NCI-H526 treated with DMSO at 0.1 percent for 48 hours (cell line): ENCODE data around the gene NEIL1.

Experiments used
- DNase-seq: peaks from one replicate; lab custom pipeline; 2025; lab: John Stamatoyannopoulos, UW

NEIL1 gene

DNA sequence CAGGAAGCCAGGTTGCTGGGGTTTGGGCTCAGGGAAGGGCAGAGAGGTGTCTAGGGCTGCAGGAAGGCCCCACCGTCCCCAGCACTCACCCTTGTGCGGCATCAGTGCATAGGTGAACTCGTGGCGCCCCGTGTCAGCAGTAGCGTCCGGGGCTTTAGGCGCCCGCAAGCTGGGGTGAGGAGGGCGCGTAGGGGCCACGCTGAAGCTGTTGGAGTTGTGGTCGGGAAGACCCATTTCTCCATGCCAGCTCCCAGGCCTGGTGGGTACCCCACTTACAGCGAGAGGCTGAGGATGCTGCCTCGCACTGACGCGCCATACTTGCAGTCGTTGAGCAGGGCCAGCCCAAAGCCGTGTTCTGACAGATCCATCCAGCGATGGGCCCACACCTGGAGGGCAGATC is 9.7 kb downstream of the NEIL1 start:
- DNase-seq: no peak

DNA sequence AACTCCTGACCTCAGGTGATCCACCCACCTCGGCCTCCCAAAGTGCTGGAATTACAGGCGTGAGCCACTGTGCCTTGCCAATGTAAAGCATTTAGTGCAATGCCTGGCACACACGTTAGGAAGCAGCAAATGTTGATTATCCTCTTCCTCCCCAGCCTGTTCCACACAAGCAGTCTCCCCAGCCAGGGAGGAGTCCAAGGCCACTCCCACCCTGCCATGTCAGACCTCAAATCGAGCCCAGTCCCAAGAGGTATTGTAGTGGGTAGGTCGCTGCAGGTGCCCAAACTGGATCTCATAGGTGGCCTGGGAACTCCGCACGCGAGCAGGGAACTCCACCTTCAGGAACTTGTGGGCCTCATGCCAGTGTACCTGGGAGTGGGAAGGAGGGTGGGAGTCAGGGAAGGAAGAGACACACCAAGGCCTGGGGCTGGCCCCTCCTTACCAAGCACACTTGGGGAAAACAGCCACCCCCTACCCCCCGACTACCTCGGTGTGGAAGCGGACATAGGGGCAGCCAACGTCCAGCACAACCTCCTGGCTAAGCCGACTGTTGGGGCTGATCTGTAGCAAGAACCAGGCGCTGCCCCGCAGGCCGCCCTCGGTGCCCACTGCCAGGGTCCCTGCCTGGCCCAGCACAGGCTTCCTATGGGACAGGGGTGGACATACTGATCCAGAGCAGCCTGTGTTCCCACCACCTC is 11.3 kb downstream of the NEIL1 start:
- DNase-seq: no peak

DNA sequence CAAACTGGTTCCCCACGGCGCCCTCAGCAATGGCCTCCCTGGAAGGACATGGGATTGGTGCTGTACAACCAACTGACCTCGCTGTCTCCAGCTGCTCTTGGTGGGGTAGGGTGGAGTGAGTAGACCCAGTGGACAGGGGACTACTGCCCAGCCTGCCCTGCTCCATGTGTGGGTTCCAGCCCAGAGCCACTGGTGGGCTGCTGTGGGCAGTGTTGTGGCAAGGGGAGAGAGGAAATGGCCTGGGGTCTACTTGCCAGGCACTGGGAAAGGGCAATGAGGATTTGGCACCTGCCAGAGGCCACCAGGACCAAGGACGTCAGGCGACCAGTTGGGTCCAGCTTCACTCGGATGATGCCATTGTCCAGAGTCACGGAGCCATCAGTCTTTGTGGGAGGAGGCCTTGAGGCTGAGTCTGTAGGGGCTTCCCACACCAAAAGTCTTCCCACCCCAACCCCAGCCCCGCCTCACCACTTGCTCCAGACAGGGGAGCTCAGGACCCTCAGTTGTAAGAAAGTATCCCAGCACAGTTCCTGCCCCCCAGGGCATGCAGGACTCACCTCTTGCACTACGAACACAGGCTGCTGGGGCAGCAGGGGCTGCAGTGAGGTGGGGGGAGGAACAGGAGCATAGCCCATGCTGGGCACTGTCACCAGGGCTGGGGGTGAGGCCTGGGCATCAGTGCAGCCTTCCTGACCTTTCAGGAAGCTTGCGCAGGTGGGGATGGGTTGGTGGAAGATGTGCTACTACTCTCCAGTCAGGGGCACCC is 12.1 kb downstream of the NEIL1 start:
- no peak for DNase-seq

DNA sequence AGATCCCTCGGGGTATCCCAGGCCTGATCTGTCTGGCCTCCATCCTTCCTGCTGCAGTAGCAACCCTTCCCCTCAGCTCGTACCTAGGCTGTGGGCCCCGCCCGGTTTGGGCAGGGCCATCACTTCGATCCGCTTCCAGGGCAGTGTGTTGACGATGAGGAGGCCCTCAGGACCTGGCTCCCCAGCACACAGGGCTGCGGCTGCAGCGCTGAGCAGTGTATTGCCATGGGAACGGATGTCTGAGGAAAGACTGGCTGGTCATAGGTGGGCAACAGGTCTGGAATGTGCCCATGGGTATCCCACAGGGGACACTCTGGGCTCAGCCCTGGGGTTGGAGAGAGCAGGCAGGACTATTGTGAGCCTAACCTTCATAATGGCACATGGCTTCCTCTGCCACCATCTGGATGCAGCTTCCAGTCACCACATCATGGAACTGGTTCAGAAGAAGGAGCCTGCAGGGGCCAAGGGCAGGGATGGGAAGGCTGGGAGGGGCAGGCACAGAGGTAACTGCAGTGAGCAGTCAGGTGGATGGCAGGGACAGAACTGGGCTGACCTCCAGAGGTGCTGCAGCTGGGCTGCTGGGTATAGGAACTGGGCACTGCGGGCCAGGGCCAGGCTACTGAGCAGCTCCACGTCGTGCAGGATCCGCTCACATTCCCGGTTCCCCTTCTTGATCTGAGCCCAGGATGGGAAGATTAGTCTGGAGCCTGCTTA is 12.9 kb downstream of the NEIL1 start:
- DNase-seq: no peak

DNA sequence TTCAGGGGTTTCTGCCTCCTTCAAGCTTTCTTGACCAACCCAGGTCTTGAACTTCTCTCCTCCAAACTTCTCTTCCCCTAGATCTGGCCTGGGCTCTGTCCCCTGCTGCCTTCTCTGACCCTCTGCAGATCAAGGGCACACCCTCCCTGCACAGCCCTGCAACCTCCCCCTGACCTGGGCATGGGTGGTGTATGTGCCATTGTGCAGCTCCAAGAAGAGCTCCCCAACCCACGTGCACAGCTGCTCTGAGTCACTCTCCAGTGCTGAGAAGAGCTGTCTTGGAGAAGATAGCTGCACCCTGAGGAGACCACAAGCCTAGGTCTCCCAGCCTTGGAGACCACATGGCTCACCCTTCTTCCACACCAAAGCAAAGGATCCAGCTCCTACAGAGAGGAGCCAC is 13.6 kb downstream of the NEIL1 start:
- DNase-seq: no peak

DNA sequence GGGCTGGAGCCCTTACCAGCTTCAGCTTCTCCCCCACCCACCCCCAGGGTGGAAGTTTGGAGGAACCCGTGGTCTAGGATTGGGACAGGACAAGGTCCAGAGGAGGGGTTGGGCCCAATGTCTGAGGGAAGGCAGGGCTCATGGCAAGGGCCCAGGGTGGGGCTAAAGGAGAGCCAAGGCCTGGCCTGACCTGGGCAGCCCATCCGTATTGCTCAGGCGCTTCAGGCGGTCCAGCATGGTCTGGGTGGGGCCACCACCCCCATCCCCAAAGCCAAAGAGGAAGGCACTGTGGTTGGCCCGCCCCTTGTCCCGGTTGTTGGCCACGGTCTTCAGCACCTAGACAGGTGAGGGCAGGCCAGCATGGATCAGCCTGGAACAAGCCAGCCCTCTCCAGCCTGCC is 14.0 kb downstream of the NEIL1 start:
- no peak for DNase-seq

DNA sequence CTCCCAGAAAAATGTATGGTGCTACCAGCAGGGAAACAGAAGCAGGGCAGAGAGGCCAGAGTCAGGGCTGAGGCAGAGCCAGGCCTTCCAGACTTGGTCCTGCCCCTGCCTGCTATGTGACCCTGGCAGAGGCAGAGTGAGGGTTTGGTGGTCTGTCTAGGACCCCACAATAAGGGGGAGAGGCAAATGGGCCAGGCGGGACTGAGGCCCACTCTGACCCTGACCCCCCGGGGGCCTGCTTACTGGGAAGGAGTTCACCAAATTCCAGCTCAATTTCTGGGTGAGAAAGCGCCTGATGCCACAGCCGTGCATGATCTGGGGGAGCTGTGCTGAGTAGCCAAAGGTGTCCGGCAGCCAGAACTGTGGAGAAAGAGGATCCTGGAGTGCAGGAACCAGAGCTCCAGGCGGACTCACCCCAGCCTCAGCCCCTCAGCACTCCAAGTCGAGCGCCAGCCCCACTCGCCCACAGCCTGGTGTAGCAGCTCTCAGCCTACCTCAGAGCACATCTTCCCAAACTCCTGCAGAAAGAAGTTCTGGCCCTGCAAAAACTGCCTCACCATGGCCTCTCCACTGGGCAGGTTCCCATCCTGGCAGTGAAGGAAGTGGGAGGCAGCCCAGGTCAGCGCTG is 14.6 kb downstream of the NEIL1 start:
- DNase-seq: no peak

DNA sequence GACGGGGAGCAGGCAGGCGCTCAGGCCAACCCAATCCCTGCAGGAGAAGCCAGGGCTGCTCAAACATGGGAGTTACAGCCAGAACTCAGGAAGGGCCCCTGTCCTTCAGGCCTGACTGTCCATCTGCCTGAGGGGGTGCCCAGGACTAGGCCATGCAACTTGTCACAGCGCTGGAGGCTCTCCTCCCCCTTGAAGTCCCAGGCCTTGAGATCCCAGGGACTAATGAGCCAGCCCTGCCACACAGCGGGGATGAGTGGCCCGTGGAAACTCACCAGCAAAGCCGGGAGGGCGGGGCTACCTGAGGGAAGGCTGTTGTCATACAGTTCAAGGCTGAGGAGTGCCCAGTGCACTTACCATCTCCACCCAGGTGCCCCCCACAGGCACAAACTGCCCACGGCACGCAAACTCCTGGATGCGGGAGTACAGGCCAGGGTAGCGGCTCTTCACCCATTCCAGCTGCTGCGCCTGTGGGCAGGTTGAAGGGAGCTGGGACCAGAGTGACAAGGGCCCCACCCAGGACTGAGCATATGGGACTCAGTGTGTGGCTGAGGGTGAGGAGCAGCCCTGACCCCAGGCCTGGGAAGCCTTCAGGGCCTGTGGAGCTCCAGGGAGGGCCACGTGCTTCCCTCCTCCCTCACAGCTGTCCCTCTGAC is 15.3 kb downstream of the NEIL1 start:
- no peak for DNase-seq

DNA sequence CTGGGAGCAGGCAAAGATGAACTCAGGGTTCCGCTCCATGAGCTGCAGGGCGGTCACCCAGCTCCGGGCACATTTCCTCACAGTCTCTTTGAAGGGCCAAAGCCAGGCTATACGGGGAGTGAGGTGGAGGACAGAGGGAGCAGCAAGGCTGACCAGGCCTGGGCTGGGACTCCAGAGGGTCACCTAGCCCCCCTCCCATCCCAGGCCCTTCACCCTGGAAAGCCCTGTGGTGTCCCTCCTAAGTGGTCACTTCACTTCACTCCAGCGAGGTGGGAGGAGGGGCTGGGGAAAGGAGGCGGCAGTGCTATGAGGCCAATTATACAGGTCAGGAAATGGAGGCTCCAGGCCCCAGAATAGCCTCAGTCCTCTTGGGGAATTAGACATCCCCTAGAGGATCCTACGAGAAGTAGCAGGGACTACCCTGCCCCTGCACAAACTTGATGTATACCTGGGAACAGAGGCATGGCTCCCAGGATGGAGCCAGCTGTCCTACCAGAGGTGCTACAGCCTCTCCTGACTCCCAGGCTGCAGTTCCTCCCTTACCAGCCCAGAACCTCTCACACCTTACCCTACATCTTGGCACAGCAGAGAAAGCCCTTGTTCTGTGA is 15.9 kb downstream of the NEIL1 start:
- no peak for DNase-seq

DNA sequence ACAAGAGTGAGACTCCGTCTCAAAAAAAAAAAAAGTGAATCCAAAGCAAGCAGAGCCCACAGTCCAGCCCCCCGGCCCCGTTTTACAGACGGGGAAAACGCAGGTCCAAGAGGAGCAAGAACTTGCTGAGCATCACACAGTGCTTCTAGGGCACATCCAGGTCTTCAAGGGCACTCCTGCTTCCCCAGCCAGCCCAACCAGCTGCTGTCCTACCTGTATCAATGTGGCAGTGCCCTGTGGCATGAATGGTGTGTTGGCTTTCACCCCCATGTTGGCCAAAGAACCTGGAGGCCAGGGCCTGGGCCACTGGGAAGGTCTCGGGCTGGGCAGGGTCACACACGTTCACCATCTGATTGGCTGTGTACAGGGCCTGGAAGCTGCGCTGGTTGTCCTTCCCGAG is 16.9 kb downstream of the NEIL1 start:
- DNase-seq: no peak

DNA sequence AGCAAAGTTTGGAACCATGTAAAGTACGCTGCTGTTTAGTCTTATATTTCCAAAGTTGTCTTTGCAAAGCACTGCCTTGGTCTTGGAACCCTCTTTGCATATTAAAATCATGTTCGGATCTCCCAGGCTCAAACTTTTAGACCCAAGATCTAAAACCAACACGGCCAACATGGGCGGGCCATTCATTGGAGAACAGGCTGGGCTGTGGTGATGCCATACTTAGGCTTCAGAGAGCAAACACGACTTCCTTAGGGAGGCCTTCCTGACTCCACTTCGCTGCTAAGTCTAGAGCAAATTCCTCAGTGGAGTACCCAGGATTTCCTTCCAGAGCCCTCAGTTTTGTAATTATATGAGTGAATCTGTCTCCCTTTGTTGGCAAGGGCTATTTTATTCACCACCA is 18.0 kb downstream of the NEIL1 start:
- no peak for DNase-seq

DNA sequence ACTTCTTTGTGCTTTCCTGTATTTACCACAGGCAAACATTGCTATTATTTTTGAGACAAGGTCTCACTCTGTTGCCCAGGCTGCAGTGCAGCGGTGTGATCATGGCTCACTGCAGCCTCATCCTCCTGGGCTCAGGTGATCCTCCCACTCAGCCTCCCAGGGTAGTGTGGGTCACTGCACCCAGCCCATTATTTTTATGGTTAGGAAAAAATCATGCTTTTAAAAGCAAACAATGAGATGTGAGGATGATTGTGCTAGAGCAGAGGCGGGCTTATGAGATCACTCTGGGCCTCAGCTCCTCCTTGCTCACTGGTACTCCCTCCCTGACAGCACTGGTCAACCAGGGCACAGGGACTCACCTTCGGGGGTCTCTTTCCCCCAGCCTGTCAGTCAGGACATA is 19.3 kb downstream of the NEIL1 start:
- no peak for DNase-seq

DNA sequence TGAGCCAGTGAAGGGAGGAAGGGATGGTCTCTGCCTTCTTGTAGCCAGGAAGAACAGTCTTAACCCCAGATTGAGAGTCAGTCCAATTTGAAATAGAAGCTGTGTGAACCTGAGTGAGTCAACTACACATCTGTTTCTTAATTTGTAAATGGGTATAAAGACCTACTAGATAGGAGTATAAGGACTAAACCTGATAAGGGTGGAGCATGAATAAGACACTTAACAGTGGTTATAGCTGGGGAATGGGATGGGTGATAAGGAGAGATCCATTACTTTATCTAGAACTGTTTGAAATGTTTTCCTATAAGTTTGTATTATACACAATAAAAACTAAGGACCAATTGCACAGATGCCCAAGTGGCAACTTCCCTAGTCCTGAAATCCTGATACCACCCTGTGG is 20.2 kb downstream of the NEIL1 start:
- DNase-seq: no peak

DNA sequence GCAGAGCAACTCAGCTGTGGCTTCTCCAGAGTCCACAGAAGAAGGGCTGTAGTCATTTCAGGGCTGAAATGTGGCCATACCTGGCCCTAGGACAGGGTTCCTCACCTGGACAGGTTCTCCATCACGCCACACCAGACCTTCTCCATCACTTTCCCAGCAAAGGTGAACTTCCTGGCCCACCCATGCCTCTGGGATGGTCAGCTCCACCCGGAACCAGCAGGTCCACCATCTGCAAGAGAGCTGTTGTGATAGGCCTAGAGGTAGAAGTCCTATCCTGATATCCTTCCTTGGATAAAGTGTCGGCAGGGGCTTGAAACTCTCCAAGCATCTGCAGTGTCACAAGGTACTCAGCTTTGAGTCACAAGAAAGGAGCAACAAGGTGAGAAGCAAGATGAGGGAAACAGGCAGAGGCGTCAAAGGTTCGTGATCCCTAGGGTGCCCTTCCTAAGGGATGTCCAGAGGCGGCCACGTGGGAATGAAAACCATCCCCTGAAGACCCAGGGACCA is 20.6 kb downstream of the NEIL1 start:
- DNase-seq: no peak

DNA sequence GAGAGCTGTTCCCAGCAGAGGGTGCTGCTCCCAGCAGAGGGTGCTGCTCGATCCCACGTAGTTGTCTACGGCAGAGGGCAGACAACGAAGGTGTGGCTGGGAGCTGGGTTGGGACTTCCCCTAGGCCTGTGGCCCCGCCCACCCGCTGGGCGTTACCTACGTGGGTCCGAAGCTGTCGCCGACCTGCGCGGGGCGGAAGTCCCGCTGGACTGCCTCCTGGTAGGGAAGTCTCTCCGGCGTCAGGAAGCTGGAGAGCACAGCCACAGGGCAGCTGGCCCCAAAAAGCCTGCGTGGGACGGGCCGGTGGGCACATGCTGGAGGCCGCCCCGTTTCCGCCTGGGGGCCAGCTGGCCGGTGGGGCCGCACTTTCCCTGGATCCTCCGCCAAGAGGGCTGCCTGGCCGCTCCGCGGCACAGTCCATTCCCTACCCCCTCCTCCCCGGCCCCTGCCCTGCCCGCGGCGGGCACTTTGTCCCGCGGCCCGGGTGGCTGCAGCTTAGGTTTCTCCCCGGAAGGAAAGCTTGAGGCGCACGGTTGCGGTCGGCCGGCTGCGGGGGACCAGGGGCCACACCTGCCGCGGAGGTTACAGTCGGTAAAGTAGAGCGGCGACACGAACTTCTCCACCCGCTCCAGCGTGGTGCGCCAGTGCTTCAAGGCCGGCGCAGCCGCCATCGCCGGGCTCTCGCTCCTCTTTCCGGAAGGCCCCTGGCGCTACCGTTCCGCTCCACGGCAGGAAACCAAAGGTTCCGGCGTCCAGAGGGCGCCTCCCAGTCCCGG is 21.3 kb downstream of the NEIL1 start, which contains the start of gene MAN2C1:
MAN2C1 (minus strand) TSS at position 695 of the 776 bp plus-strand sequence; CDS start at position 671, 24 bp downstream.
- peak; percentile 93 for DNase-seq

DNA sequence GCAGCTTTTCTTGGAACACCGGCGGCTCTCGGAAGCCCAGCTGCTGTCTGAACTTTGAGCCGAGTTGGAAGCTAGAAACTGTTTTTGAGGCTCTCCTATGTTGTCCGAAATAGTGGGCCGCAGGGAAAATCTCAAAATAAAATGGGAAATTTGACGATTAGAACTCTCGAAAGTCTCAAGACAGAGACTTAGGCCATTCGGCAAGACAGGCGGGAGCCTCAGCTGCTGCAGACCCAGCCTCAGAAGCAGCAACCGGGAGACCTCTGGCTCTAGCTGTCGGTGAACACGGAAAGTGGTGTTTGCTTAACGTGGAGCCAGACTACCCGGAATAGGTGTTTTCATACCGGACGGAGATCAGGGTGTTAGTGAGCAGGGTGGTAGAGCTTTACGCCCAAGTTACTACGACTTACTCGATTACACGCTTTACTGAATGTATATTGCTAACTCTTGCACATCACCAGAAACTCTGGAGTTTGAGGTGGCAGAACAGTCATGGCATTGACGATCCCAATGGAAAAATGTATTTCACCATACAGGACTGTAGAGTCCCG is 21.9 kb downstream of the NEIL1 start:
- peak; percentile 49 for DNase-seq

DNA sequence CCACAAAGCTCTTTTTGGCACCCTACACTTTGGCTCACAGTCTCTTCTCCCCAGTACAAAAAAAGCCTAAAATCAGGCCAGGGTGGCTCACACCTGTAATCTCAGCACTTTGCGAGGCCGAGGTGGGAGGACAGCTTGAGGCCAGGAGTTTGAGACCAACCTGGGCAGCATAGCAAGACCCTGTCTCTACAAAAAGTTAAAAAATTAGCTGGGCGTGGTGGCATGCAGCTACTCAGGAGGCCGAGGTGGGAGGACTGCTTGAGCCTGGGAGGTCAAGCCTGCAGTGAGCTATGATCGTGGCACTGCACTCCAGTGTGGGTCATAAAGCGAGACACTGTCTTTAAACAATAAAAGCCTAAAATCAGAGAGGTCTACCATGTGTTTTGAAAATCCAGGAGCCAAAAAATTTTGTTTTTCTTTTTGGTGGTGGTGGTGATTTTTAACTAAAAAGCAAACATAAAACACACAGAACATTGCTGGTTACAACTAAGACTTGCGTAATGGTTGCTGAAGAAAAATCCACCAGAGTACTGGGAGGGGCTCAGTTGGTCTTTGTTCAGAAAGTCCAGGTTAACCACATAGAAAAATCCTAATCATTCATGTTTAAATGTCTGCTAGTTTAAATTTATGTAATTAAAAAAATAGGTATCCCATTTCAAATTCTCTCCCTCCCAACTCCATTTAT is 23.2 kb downstream of the NEIL1 start:
- no peak for DNase-seq

DNA sequence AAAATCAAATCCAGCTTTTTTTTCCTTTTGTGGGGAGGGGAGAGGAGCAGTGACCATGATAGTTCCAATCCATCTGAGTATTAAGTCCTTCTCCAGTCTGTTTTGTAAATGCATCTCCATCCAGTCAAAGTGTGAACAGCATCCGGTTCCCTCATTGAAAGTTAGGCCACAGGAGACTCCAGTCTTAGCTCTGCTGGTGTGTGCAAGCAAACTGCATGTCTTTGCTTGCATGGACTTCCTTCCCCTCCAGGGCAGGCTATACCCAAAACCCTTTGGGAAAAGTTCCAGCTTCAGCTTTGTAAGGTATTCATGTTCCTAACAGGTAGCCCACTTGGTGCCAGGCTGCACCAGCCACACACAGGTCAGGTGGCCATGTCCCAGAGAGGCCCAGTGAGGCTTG is 24.6 kb downstream of the NEIL1 start:
- no peak for DNase-seq

DNA sequence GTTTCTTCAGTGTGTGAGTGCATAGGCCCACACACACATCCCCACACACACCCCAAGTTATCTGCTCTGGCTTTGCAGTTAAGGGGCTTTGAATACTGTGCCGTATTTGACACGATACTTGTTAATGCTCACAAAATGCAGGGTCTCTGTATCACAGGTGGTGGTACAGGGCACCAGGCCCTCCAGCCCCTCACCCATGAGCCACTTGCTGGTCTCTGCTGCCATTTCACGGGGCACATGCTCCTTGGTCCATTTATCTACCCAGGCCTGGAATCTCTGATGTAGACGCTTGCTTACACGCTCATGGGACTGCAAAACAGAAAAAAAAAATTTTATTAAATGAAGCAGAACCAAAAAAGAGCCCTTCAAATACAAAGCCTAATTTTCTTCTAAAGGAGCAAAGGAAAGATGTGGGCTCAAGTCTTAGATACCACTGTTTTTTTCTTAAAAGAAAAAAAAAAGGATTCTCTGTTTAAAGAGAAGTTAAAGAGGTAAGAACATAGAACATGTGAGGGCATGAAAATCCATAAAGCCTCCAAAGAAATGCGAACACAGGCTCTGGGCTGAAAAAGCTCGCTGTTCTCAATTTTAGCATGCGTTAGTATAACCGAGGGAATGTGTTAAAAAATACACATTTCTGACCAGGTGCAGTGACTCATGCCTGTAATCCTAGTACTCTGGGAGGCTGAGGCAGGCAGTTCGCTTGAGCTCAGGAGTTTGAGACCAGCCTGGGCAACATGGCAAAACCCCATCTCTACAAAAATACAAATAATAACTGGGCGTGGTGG is 25.3 kb downstream of the NEIL1 start:
- DNase-seq: no peak
